PC-3 (cell line): ENCODE data around the gene OLR1. TPM values are rescaled to one million over a fixed set of nuclear protein-coding genes. Genes with fewer than 3 reads are reported as not detected.
A peak's percentile ranks its signal among the peaks of the same experiment; 100 is the strongest.

Experiments used
- ATAC-seq: fragments of 200-7000 bp; cut with Tn5 transposase; 2 replicates; pipeline ENCODE4 v1.9.1; 2020; ENCODE audit warnings: mild to moderate bottlenecking, moderate library complexity
- BruUV-seq: library from RNA; stranded (reverse); fragments of 400-500 nt; replicated peaks from 2 replicates; lab custom pipeline; 2021; lab: Mats Ljungman, UMichigan
- CTCF ChIA-PET: fragments of 300-600 bp; sonication (Branson Sonifier 250); formaldehyde crosslinking; loops from one replicate; lab custom pipeline; 2022; ENCODE audit warnings: antibody characterized with exemption; lab: Charles Lee
- POLR2A ChIA-PET: fragments of 300-600 bp; sonication (Branson Sonifier 250); formaldehyde crosslinking; loops from one replicate; lab custom pipeline; 2022; ENCODE audit warnings: antibody characterized with exemption; ENCODE audit not compliant: unreplicated experiment; lab: Charles Lee
- DNase-seq: peaks from one replicate; pipeline ENCODE4 v3.0.0-alpha.2; 2015
- H2AFZ ChIP-seq: fragments of 300-600 bp; sonication (generic); 2 replicates; pipeline ENCODE4 v1.6.0; 2016; ENCODE audit warnings: antibody characterized with exemption, low read length
- H3F3A ChIP-seq: fragments of 300-600 bp; sonication (generic); one replicate; pipeline ENCODE4 v1.6.0; 2017; ENCODE audit warnings: antibody characterized with exemption, low read length, control low read depth, mild to moderate bottlenecking; ENCODE audit not compliant: unreplicated experiment
- H3K27ac ChIP-seq: fragments of 300-600 bp; sonication (generic); 2 replicates; pipeline ENCODE4 v1.5.1; 2016; ENCODE audit warnings: mild to moderate bottlenecking, low read length
- H3K27me3 ChIP-seq: fragments of 300-600 bp; sonication (generic); 2 replicates; pipeline ENCODE4 v1.6.1; 2016; ENCODE audit warnings: low read length, mixed read lengths
- H3K36me3 ChIP-seq: fragments of 300-600 bp; sonication (generic); 2 replicates; pipeline ENCODE4 v1.6.1; 2016; ENCODE audit warnings: low read depth, mixed run types, low read length, mixed read lengths
- H3K4me1 ChIP-seq: fragments of 300-600 bp; sonication (generic); 2 replicates; pipeline ENCODE4 v1.5.1; 2016; ENCODE audit warnings: low read length; ENCODE audit not compliant: insufficient read depth
- H3K4me2 ChIP-seq: fragments of 300-600 bp; sonication (generic); 2 replicates; pipeline ENCODE4 v1.6.0; 2016; ENCODE audit warnings: low read length
- H3K4me3 ChIP-seq: fragments of 300-600 bp; sonication (generic); 2 replicates; pipeline ENCODE4 v1.5.1; 2016; ENCODE audit warnings: mild to moderate bottlenecking, low read length, mixed read lengths
- H3K79me2 ChIP-seq: fragments of 300-600 bp; sonication (generic); 2 replicates; pipeline ENCODE4 v1.6.1; 2017; ENCODE audit warnings: low read length, mixed read lengths
- H3K9ac ChIP-seq: fragments of 300-600 bp; sonication (generic); 2 replicates; pipeline ENCODE4 v1.6.0; 2016; ENCODE audit warnings: mild to moderate bottlenecking, low read length
- H3K9me2 ChIP-seq: fragments of 300-600 bp; sonication (generic); replicated peaks from 2 replicates; pipeline ENCODE4 v1.6.1; 2016; ENCODE audit warnings: mixed run types, low read length, mixed read lengths
- H3K9me3 ChIP-seq: fragments of 300-600 bp; sonication (generic); 2 replicates; pipeline ENCODE4 v1.6.1; 2016; ENCODE audit warnings: low read length, mixed read lengths
- H4K20me1 ChIP-seq: fragments of 300-600 bp; sonication (generic); 2 replicates; pipeline ENCODE4 v1.6.1; 2016; ENCODE audit warnings: low read length, mixed read lengths
- EZH2 ChIP-seq: fragments of 300-600 bp; sonication (generic); IDR thresholded peaks from one replicate; pipeline ENCODE4 v1.6.1; 2017; ENCODE audit warnings: antibody characterized with exemption, mild to moderate bottlenecking, low read length; ENCODE audit not compliant: unreplicated experiment
- EZH2phosphoT487 ChIP-seq: fragments of 300-600 bp; sonication (generic); IDR thresholded peaks from 2 replicates; pipeline ENCODE4 v1.6.1; 2018; ENCODE audit warnings: mild to moderate bottlenecking, antibody characterized with exemption, low read length, borderline replicate concordance
- intact Hi-C: fragments of 100-400 bp; cut with micrococcal nuclease; formaldehyde crosslinking; loops from 2 replicates; pipeline ENCODE4 v1.9.0; 2023
- total RNA-seq: library from RNA; depleted of rRNA; stranded (reverse); fragments of >200 nt; gene quantifications from 2 replicates; pipeline ENCODE4 v1.2.3, GENCODE V29; 2014
- TF ChIP-seq, protein P1 (sequence below): fragments of 300-600 bp; sonication (generic); conservative IDR thresholded peaks from 2 replicates; pipeline ENCODE4 v1.5.1; 2017; ENCODE audit warnings: antibody characterized with exemption, low read depth, mild to moderate bottlenecking, low read length

Gene OLR1
- total RNA-seq, 1 experiment from 2014 or later = 0.80 TPM

DNA sequence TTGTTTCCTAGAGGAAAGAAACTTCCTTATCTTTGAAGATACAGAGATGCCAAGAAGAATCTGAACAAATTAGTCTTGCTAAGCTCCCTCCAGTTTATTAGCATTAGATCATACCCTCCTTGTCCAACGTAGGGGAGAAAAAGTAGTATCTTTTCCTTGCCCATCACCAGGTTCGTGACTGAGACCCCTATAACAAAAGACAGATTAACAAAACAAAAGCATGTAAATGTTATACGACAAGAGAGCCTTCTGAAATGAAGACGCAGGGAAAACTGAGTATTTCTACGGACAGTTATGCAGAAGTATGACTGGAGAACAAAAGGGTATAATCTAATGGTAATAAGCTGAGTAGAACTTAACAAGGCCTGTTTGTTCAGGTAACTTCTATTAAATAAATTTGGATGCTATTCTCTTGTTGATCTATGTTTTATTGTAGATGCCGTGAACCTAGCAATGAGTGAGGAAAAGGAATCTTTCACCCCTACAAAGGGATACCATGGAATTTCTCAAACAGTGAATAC lies 39.0 kb downstream of the OLR1 start:
- no peak overlapping the region for H3K4me2 ChIP-seq
- intact Hi-C loops = no loop called here
- DNase-seq = no peak
- H3K27ac ChIP-seq = no peak overlapping the region
- ChIA-PET CTCF (no interaction called here), POLR2A (no interaction called here)
- H3K79me2 ChIP-seq = no peaks in the 10 kb centered on the region
- no peak overlapping the region for H2AFZ ChIP-seq
- no peaks in the 10 kb centered on the region for H4K20me1 ChIP-seq
- ATAC-seq = no peak
- no peak overlapping the region for H3K4me3 ChIP-seq
- H3K4me1 ChIP-seq = peaks cover 14% of the 10 kb centered on the region; the same call in 1 of the 2 replicates
- BruUV-seq = no TSS peak
- H3K36me3 ChIP-seq = no peaks in the 10 kb centered on the region
- TF ChIP-seq EZH2 (no peak), EZH2phosphoT487 (no peak)
- TF ChIP-seq, protein P1, sequence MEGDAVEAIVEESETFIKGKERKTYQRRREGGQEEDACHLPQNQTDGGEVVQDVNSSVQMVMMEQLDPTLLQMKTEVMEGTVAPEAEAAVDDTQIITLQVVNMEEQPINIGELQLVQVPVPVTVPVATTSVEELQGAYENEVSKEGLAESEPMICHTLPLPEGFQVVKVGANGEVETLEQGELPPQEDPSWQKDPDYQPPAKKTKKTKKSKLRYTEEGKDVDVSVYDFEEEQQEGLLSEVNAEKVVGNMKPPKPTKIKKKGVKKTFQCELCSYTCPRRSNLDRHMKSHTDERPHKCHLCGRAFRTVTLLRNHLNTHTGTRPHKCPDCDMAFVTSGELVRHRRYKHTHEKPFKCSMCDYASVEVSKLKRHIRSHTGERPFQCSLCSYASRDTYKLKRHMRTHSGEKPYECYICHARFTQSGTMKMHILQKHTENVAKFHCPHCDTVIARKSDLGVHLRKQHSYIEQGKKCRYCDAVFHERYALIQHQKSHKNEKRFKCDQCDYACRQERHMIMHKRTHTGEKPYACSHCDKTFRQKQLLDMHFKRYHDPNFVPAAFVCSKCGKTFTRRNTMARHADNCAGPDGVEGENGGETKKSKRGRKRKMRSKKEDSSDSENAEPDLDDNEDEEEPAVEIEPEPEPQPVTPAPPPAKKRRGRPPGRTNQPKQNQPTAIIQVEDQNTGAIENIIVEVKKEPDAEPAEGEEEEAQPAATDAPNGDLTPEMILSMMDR = no peak
- no peak overlapping the region for H3K9ac ChIP-seq
- H3K27me3 ChIP-seq = no peaks in the 10 kb centered on the region
- H3K9me2 ChIP-seq = no peaks in the 10 kb centered on the region
- H3F3A ChIP-seq = no peaks in the 10 kb centered on the region
- H3K9me3 ChIP-seq = no peaks in the 10 kb centered on the region

DNA sequence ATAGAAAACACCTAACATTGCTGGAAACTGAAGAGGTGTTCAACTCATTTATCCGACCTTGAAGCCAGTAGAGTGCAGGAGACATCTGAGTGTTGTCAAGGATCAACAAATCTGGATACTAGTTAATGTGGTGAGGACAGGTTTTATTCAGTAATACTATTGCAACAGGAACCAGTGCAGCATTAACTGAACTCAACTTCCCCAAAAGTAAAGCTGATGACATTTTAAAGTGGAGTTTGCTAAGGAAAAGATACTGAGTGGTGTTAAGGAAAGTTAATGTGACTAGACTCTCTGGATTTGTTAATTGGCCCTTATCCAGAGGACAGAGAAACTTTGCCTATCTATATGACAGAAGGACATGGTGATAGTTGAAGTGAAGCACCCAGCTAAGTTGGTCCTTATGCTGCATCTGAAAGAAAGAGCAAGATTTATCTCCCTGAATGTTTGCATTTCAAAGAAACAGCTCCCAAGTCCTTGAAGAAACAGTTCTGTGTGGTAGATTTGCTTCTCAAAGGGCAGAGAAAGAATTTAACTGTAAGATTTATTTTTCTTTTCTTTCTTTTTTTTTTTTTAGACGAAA lies 40.7 kb downstream of the OLR1 start:
- no peak overlapping the region for H2AFZ ChIP-seq
- no peak overlapping the region for H3K4me2 ChIP-seq
- no peaks in the 10 kb centered on the region for H3K36me3 ChIP-seq
- intact Hi-C loops = no loop called here
- no peak overlapping the region for H3K4me3 ChIP-seq
- H3K9me2 ChIP-seq = no peaks in the 10 kb centered on the region
- BruUV-seq = no TSS peak
- H3K27me3 ChIP-seq = no peaks in the 10 kb centered on the region
- no peak overlapping the region for H3K9ac ChIP-seq
- H3K27ac ChIP-seq = no peak overlapping the region
- CTCF ChIA-PET = no interaction called here
- POLR2A ChIA-PET = no interaction called here
- no peaks in the 10 kb centered on the region for H3K9me3 ChIP-seq
- DNase-seq (no peak), ATAC-seq (no peak)
- TF ChIP-seq, protein P1 = no peak
- TF ChIP-seq EZH2 (no peak), EZH2phosphoT487 (no peak)
- peaks cover 14% of the 10 kb centered on the region; the same call in 1 of the 2 replicates for H3K4me1 ChIP-seq
- no peaks in the 10 kb centered on the region for H3F3A ChIP-seq
- no peaks in the 10 kb centered on the region for H3K79me2 ChIP-seq
- no peaks in the 10 kb centered on the region for H4K20me1 ChIP-seq

DNA sequence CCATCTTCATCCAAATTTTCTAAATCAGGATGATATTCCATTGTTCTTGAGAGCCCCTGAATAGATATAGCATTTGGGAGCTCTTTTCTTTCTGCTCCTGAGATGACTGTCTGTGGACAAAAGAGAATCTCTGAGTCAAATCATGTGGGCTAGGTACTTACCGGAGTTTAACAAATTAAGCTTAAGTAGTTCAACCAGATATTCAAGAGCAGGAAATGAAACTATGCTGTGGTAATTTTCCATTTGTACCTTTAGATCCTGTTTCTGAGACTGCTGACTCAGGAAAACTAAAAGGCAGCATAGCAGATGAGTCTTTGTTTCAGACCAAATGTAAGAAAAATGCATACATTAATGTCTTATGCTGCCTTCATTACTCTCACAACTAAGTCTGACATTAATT lies 41.9 kb downstream of the OLR1 start, which contains the start of gene CLEC7A:
CLEC7A (minus strand) TSS at position 158 of the 400 bp plus-strand sequence; CDS start at position 41, 117 bp downstream.
- H3K27me3 ChIP-seq = no peaks in the 10 kb centered on the region
- no peak within 1 kb of the TSS for H2AFZ ChIP-seq
- H3K79me2 ChIP-seq = no peaks in the 10 kb centered on the region
- no peaks in the 10 kb centered on the region for H3K36me3 ChIP-seq
- no peaks in the 10 kb centered on the region for H3F3A ChIP-seq
- H3K9ac ChIP-seq = no peak within 1 kb of the TSS
- CTCF ChIA-PET = no interaction called here
- DNase-seq (peak; percentile 48), ATAC-seq (no peak)
- TF ChIP-seq EZH2phosphoT487 (no peak), EZH2 (no peak)
- TF ChIP-seq, protein P1 = no peak
- no peak within 1 kb of the TSS for H3K4me2 ChIP-seq
- H3K4me1 ChIP-seq = peaks cover 14% of the 10 kb centered on the region; the same call in 1 of the 2 replicates
- POLR2A ChIA-PET = no interaction called here
- no peaks in the 10 kb centered on the region for H3K9me2 ChIP-seq
- H4K20me1 ChIP-seq = no peaks in the 10 kb centered on the region
- intact Hi-C loops = no loop called here
- no peaks in the 10 kb centered on the region for H3K9me3 ChIP-seq
- no peak within 1 kb of the TSS for H3K27ac ChIP-seq
- no TSS peak for BruUV-seq
- no peak within 1 kb of the TSS for H3K4me3 ChIP-seq
